Stimulated activated CD8-positive, alpha-beta memory T cell treated with anti-CD3 and anti-CD28 coated beads, Interleukin-4, amount 100 ng/mL, for 24 hours (primary cell): Measurements from ENCODE around the gene SEC23B.
"Not testable (repeated sequence)": the region's sequence is repeated elsewhere in the genome, so short reads cannot be mapped to it uniquely, and the experiment has no call there.

ENCODE experiments used
- DNase-seq: peaks from one replicate; pipeline ENCODE4 v3.0.0-alpha.2; 2020; ENCODE audit warnings: low read depth

The SEC23B gene

DNA sequence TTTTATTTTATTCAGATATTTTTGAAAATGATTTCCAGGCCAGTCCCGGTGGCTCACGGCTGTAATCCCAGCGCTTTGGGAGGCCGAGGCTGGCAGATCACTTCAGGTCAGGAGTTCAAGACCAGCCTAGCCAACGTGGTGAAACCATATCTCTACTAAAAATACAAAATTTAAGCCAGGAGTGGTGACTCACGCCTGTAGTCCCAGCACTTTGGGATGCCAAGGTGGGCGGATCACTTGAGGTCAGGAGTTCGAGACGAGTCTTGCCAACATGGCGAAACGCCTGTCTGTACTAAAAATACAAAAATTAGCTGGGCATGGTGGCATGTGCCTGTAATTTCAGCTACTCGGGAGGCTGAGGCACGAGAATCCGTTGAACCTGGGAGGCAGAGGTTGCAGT lies 19.0 kb downstream of the SEC23B start:
- not testable (repeated sequence) for DNase-seq

GRCh38 chr20:18527339-18527738 lies 19.6 kb downstream of the SEC23B start:
- no peak for DNase-seq

- DNase-seq: no peak
Measured at GRCh38 chr20:18527836-18528235, 20.1 kb downstream of the SEC23B start.

DNA sequence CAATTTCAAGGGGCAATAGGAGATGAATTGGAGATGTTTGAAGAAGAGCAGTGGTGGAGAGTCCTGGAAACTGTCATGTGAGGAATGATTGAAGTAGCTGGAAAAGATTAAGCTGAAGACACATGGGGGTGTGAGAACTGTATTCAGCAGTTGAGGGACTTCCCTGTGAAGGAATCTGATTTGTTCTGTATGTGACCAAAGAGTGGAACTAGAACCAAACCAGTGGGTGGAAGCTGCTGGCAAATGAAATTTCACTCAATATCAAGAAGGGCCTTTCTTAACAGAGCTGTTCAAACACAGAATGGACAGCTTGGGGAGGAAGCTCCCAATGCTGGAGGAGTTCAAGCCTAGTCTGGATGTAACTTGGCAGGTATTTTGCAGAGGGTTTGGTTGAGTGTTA lies 21.3 kb downstream of the SEC23B start:
- no peak for DNase-seq

GRCh38 chr20:18532626-18533025 lies 24.9 kb downstream of the SEC23B start:
- DNase-seq: no peak

DNA sequence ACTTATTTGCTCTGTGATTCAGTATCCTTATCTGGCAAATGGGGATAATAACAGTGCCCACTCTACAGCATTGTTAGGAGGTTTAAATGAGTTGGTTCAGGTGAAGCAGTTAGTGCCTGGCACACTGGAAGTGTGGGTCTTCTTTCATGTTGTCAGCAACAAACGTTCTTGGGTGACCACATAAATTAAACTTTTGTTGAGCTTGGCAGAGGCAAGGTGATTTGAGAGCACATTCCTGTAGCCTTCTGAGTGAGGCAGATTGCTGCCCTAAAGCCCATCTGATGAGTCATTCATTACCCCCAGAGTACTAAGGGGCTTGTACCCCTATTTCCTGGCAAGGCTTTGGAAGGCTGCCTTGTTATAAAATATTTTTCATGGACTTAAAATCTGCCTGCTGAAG lies 25.8 kb downstream of the SEC23B start:
- DNase-seq: no peak

DNA sequence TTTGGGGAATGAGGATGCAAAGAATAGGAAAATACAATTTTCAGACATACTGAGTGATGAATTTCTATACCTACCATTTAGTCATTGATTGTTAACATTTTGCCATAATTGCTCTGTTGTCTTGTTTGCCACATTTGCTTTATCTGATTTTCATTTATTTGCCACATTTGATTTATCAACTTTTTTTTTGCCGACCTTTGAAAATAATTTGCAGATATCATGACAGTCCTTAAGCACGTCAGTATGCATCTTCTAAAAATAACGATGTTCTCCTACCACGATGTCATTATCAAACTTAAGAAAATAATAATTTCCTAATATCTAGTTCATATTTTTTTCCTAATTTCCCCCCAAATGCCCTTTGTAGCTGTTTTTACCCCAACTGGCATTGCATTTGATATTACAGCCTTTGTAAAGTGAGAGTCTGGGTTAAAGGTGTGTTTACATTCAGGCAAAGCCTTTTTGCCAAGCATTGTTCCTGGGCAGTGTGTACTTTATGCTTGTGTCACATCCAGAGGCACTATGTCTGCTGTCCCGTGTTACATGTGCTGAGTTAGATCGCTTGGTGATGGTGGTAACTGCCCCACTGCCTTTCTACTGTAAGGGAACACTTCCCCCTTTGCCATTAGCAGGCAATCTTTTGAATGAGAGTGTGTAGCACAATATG lies 26.4 kb downstream of the SEC23B start:
- no peak for DNase-seq

DNA sequence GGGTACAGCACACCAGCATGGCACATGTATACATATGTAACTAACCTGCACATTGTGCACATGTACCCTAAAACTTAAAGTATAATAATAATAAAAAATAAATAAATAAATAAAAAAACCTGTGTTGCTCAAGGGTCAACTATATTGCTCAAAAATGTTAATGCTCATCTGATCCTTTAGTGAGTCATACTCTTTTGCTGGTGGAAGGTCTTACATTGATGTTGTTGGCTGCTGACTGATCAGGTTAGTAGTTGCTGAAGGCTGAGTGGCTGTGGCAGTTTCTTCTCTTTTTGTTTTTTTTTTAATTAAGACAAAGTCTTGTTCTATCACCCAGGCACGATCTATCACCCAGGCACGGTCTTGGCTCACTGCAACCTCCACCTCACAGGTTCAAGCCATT lies 29.9 kb downstream of the SEC23B start:
- DNase-seq: no peak

GRCh38 chr20:18541741-18542140 lies 34.0 kb downstream of the SEC23B start:
- no peak for DNase-seq

GRCh38 chr20:18543216-18543615 lies 35.5 kb downstream of the SEC23B start:
- DNase-seq: no peak

DNA sequence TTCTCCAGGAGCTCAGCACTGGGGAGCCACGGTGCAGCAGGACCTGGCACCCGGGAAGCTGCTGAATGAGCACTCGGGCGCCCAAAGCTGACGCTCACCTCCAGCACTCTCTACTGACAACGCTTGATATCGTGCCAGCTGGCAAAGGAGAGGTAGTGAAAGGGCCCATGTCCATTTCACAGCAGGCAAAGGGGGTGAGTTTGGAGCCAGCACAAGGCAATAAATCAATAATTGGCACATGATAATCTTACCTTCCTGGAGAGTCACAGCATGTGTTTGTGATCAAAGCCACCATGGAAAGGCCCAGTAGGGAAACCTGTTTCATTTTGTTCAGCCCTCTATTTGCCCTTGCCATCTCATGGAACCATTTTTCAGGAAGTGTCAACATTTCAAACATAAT lies 36.2 kb downstream of the SEC23B start:
- DNase-seq: no peak

DNA sequence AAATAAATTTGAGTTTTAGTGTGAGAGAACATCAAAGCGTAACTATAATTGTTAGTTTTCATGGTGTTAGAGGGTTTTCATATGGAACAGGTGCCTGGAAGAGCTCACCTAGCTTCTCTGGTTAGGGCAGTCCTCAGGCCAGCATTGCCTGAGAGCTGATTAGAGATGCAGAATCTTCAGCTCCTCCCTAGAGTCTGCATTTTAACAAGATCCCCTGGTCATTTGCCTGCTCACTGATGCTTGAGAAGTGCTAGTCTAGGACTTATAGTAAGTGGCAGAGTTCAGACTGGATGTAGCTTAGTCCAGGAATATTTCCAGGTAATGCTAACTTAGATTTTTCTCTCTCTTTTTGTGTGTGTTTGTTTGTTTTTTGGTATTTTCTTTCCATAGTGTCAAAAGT lies 37.8 kb downstream of the SEC23B start:
- DNase-seq: no peak

DNA sequence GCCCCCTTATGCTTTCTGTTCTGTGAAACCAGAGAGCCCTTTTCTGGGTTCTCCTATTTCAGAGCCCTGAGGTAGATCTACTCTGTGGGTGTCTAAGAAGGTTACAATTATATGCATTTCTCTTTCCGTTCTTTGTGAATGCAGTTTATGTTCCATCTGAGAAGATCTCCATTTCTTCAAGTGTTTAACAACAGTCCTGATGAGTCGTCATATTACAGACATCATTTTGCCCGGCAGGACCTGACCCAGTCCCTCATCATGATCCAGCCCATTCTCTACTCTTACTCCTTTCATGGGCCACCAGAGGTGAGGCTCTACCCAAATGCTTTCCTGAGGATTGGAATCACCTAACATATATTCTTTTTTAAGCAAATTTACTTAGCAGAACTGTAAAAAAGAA lies 40.7 kb downstream of the SEC23B start:
- DNase-seq: no peak

DNA sequence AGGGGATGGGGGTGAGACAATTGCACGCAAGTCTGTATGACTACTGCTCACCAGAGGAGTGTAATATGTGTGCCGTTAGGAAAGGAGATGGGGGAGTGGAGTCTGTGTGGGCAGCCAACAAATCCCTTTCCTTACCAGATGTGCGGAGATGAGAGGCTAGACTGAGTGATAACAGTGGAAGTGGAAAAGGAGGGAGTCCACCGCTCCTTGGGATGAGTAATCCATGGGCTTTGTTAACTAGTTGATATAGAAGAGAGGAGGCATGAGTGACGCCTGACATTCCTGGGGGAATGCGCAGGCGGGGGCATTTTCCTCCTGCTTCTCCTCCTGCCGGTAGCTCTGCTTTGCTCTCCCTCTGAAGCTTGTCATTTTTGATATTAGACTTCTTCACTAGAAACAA lies 46.0 kb downstream of the SEC23B start:
- DNase-seq: no peak

- peak; percentile 89 for DNase-seq
Measured at GRCh38 chr20:18566892-18567738, 59.4 kb downstream of the SEC23B start, which contains the start of gene SMIM26. TSS of gene SMIM26 (plus strand) at chr20:18567432. CDS start at chr20:18567479, 47 bp downstream.

DNA sequence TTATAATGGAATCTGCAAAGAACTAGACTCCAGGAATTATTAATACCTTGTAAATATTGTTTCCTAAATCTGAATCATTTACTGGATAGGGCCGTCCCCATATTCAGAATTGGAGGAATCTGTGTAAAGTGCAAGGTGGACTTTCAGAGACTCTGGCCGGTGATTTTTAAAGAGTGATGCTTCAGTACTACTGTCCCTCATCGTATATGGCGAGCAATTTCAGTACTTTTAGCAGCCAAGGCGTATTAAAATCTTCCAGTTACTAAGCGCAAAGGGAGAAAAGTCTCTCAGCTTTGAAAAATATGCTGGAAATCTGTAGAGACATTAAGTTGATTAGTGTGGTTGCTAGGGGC lies 60.0 kb downstream of the SEC23B start:
- DNase-seq: no peak

GRCh38 chr20:18571009-18571408 lies 63.3 kb downstream of the SEC23B start:
- DNase-seq: no peak

GRCh38 chr20:18571578-18571977 lies 63.8 kb downstream of the SEC23B start:
- no peak for DNase-seq

GRCh38 chr20:18577942-18578341 lies 70.2 kb downstream of the SEC23B start:
- no peak for DNase-seq

GRCh38 chr20:18578581-18578980 lies 70.8 kb downstream of the SEC23B start:
- DNase-seq: no peak

- DNase-seq: no peak
Measured at GRCh38 chr20:18580012-18580411, 72.3 kb downstream of the SEC23B start.

DNA sequence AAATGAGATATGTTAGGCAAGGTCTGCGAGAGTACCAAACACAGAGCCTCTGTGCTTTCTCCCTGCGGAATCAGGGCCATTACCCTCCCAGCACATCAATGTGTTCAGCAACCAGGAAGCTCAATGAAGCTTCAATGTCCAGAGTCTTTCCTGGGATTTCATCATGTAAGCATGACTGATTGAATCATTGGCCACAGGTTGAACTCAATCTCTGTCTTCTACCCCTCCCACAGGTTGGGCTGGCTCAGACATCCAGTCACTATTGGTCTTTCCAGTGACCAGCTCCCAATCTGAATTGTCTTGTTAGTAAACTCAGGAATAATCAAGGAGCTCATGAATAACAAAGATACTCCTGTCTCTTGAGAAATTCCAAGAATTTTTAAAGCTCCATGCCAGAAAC lies 77.4 kb downstream of the SEC23B start:
- no peak for DNase-seq

GRCh38 chr20:18587665-18588573 lies 80.2 kb downstream of the SEC23B start, which contains the start of gene DTD1:
TSS of gene DTD1 (plus strand) at chr20:18588054. CDS start at chr20:18588073, 19 bp downstream.
- DNase-seq: peak; percentile 87
